Effector memory CD4-positive, alpha-beta T cell (primary cell): Measurements from ENCODE around the gene ATXN1.

Experiments
- DNase-seq, 3 donors: peaks; one replicate each; pipeline ENCODE4 v3.0.0-alpha.2; 2020
- H3K27ac ChIP-seq: 2 replicates; pipeline ENCODE4 v1.7.0; 2013; ENCODE audit warnings: mild to moderate bottlenecking, low read length, moderate library complexity; ENCODE audit not compliant: insufficient read depth, poor library complexity, severe bottlenecking
- H3K27me3 ChIP-seq: replicated peaks from 2 replicates; pipeline ENCODE4 v1.7.0; 2013; ENCODE audit warnings: mild to moderate bottlenecking, low read length; ENCODE audit not compliant: insufficient read depth, control insufficient read depth, poor library complexity, severe bottlenecking
- H3K36me3 ChIP-seq: 2 replicates; pipeline ENCODE4 v1.7.0; 2013; ENCODE audit warnings: mild to moderate bottlenecking, low read length, moderate library complexity; ENCODE audit not compliant: control insufficient read depth, insufficient read depth
- H3K4me1 ChIP-seq: 2 replicates; pipeline ENCODE4 v1.7.0; 2013; ENCODE audit warnings: low read length, mild to moderate bottlenecking; ENCODE audit not compliant: control insufficient read depth, insufficient read depth, poor library complexity, severe bottlenecking
- H3K4me3 ChIP-seq: 2 replicates; pipeline ENCODE4 v1.7.0; 2013; ENCODE audit warnings: low read length, low read depth, mild to moderate bottlenecking; ENCODE audit not compliant: insufficient read depth, poor library complexity, severe bottlenecking
- H3K9me3 ChIP-seq: 2 replicates; pipeline ENCODE4 v1.7.0; 2013; ENCODE audit warnings: mild to moderate bottlenecking, low read length, moderate library complexity; ENCODE audit not compliant: control insufficient read depth

The ATXN1 gene

DNA sequence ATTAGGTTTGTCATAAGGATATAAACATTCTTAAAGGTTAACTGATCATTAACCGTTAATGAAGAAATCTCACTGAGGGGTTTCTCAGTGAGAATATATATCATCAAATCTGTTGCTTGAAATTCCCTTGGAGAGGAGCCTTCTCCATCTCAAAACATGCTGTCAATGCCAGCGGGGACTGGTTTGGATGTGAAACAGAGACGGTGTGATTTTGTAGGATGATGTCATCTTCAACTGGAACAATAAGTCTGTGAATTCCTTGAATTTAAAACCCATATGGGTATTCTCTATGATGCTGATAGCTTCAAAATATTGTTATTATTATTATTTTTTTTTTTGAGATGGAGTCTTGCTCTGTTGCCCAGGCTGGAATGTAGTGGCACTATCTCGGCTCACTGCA is 447.0 kb downstream of the ATXN1 start:
- Histone ChIP-seq H3K27ac (no peak overlapping the region), H3K4me3 (no peak overlapping the region), H3K27me3 (no peaks in the 10 kb centered on the region), H3K4me1 (peaks cover 8% of the 10 kb centered on the region), H3K36me3 (no peaks in the 10 kb centered on the region), H3K9me3 (no peaks in the 10 kb centered on the region)
- no peak for DNase-seq

DNA sequence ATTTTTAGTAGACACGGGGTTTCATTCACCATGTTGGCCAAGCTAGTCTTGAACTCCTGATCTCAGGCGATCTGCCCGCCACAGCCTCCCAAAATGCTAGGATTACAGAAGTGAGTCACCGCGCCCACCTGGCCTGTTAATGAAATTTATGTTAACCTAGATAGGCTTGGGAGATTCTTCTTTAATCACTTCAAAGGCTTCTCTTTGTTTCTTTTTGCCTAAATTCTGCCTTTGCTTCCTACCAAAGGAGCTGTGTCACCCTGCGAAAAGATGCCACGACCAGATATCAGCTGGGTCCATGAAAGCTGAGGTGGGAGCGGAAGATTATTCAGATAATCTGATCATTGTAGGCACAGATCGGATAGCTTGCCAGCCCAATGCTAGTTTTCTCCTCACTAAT is 447.5 kb downstream of the ATXN1 start:
- Histone ChIP-seq H3K4me3 (no peak overlapping the region), H3K9me3 (no peaks in the 10 kb centered on the region), H3K27me3 (no peaks in the 10 kb centered on the region), H3K4me1 (peaks cover 3% of the 10 kb centered on the region), H3K36me3 (no peaks in the 10 kb centered on the region), H3K27ac (no peak overlapping the region)
- no peak for DNase-seq

DNA sequence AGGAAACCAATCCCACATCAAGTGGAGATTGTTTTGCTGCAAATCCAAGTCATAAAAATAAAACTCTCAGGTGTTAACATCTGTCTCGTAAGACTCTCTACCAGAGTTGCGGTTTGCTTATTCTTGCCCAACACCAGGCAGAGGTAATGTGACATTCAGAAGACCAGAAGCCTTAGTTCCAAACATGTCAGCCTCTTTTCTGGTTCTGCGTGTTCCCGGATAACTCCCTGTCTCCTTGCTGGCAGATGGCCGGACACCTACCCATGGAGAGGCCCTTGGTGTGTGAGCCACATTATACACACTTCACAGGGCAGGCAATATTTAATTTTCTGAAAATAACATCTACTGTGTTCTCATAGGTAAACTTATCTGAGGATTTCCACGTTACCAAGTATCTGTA is 449.5 kb downstream of the ATXN1 start:
- no peaks in the 10 kb centered on the region for H3K4me1 ChIP-seq
- H3K27ac ChIP-seq = no peak overlapping the region
- H3K9me3 ChIP-seq = no peaks in the 10 kb centered on the region
- no peak for DNase-seq
- H3K27me3 ChIP-seq = no peaks in the 10 kb centered on the region
- no peak overlapping the region for H3K4me3 ChIP-seq
- no peaks in the 10 kb centered on the region for H3K36me3 ChIP-seq

DNA sequence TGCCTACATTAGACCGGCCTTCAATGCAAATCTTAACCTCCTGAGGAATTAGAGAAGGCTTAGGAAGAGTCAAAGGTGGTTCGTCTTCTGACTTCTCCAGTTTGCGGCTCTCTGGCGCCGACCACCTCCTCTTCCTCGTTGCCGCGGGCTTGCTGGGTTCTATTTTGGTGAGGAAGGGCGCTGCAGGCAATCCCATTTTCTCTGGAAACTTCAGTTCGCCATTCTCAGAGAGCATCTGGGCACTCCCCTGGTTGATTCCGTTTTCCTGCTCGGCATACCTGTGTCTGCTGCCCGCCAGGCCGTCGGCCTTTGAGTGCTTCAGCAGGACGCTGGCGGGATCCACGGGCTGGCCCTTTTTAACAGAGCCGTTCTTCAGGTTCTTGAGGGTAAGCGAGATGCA is 454.9 kb downstream of the ATXN1 start:
- Histone ChIP-seq H3K4me1 (no peaks in the 10 kb centered on the region), H3K27me3 (no peaks in the 10 kb centered on the region), H3K27ac (no peak overlapping the region), H3K9me3 (no peaks in the 10 kb centered on the region), H3K36me3 (peaks cover 17% of the 10 kb centered on the region), H3K4me3 (no peak overlapping the region)
- DNase-seq = no peak

DNA sequence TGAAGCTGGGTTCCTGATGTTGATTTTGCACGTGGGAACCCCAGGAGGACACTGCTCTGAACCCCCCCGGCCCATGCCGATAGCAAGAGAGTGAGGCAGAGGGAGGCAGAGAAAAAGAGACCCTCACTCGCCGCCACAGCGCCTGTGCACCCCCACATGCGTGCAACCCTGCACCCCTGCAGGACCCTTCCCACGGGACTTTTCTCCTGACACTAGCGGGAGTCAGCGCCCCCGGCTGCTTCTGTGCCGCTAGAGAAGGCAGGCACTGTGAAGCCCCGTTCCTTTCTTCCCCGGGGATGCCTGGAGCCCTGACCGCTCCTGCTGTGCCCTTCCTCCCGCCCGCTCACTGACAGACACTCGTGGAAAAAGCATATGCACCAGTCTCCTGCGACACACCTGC is 455.5 kb downstream of the ATXN1 start:
- Histone ChIP-seq H3K27ac (no peak overlapping the region), H3K4me3 (no peak overlapping the region), H3K36me3 (peaks cover 17% of the 10 kb centered on the region), H3K9me3 (no peaks in the 10 kb centered on the region), H3K4me1 (no peaks in the 10 kb centered on the region), H3K27me3 (no peaks in the 10 kb centered on the region)
- no peak for DNase-seq

DNA sequence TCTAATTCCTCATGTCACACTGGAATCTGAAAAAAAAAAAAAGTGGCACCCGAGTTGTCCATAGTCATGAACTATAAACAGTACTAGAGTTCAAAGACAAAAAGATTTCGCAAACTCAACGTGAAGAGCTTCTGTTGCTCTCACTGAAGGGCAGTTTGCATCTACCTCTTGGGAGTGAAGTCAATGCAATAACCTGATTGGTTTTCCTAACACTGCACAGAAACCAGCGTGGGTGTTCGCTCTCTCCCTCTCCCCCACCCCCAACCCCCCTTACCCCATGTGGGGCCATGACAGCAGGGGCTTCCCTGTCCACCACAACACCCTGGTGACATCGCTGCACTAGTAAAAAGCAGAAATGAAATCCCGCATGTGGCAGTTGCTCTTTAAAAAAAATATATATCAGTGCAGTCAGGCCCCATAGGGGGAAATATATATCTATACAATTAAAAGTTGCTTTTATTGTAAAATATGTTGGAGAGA is 456.0 kb downstream of the ATXN1 start:
- H3K9me3 ChIP-seq = no peaks in the 10 kb centered on the region
- no peaks in the 10 kb centered on the region for H3K27me3 ChIP-seq
- DNase-seq = no peak
- peaks cover 17% of the 10 kb centered on the region for H3K36me3 ChIP-seq
- H3K4me1 ChIP-seq = no peaks in the 10 kb centered on the region
- no peak overlapping the region for H3K27ac ChIP-seq
- no peak overlapping the region for H3K4me3 ChIP-seq

DNA sequence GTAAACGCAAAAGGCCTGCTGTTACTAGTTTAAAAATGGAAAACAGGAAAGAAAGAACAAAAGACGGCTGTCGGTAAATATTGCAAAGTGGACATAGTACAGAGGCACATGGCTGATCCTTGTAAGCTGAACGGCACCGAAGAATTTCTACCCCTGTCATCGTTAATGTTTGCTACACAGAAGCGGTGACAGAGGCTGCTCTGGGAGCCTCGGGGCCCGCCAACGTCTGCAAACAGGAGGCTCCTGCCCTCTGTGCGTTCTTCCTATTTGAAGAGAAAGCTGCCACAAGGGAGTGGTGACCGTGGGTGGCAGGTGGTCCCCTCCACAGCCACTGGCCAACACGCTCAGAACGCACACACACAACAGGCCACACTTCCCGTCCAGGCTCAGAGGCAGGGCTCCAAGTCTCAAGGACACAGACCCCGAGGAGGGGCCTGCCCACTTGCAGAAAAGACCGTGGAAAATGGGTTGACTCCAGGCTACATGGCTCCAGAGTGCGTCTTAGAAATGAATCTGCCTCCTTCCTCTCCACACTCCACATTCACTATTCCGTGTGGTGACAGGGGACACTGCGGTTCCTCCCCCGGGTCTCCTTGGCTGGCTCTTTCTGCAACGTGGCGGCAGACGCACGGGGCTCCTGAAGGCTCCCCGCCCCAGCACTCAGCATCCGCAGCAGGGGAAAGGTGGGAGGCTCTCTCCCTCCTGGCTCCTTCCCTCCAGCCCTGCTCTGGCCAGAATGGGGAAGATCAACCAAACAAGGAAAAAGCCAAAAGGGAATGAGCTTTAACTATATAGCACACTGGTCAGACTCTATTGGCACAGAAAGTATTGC is 458.3 kb downstream of the ATXN1 start:
- no peak overlapping the region for H3K27ac ChIP-seq
- H3K27me3 ChIP-seq = no peaks in the 10 kb centered on the region
- no peaks in the 10 kb centered on the region for H3K4me1 ChIP-seq
- H3K4me3 ChIP-seq = no peak overlapping the region
- no peak for DNase-seq
- peaks cover 17% of the 10 kb centered on the region for H3K36me3 ChIP-seq
- no peaks in the 10 kb centered on the region for H3K9me3 ChIP-seq

DNA sequence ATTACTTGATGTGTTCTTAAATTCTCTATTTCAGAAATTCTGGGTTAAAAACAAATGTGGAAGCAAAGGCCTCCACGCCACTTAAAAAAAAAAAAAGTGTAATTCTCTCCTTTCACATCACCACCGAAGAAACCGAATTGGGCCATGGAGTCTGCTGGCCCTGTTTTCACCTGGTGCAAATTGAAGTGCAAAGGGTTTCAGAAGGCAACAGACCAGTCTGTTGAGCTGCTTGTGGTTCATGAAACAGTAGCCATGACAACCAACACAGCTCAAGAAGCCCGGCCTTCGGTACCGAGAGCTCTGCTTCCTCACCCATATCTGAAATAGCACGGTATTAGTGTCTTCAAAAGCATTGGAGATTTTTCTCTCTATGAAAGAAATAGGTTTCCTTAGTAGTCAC is 459.7 kb downstream of the ATXN1 start:
- Histone ChIP-seq H3K36me3 (peaks cover 15% of the 10 kb centered on the region), H3K27ac (no peak overlapping the region), H3K27me3 (no peaks in the 10 kb centered on the region), H3K9me3 (no peaks in the 10 kb centered on the region), H3K4me3 (no peak overlapping the region), H3K4me1 (no peaks in the 10 kb centered on the region)
- no peak for DNase-seq

DNA sequence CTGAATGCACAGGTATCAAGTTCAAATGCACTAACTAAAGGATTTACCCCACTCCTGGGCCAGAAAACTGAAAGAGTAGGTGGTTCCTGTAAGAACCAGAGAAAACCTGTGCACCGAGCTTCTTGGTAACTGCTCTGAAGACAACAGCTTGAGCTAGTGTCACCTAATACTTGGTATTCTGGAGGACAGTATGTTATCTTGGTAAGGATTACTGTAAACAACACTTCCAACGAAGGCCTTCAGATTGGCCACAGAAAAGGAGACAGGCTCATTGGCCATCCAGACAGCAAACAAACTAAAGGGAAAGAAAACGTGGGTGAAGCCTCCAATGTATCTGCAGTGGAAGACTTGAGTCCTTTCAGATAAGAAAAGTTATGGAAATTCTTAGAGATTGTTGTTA is 461.4 kb downstream of the ATXN1 start:
- H3K4me1 ChIP-seq = no peaks in the 10 kb centered on the region
- H3K27ac ChIP-seq = no peak overlapping the region
- no peak for DNase-seq
- H3K4me3 ChIP-seq = no peak overlapping the region
- H3K9me3 ChIP-seq = no peaks in the 10 kb centered on the region
- H3K27me3 ChIP-seq = no peaks in the 10 kb centered on the region
- peaks cover 4% of the 10 kb centered on the region for H3K36me3 ChIP-seq

DNA sequence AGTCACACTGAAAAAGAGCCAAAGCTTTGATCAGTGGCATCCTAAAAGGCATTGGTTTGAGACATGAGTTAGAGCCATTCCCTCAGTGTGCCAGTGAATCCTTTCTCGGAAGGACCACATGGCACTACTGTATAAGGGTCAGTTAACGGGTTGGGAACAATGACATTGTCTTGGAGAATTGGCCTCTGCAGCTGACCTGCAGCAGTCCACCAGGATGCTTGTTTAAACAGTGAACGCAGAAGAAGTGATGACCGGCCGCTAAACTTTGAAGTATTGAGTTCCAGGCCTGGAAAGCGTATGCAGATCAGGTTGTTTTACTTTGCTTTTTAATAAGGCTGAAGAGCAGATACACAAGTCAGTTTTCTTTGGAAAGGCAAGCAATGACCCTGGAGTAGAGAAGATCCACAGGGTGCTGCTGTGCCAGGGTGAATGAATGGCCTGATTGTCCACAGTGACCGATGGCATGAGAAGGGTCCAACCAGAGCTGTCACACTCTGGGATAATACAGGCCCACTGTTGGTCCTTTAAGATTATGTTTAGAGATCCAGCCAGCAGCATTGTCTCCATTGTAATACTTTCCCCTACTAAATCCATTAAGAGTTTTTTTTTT is 465.1 kb downstream of the ATXN1 start:
- no peak overlapping the region for H3K27ac ChIP-seq
- no peak overlapping the region for H3K4me3 ChIP-seq
- no peak for DNase-seq
- no peaks in the 10 kb centered on the region for H3K27me3 ChIP-seq
- H3K9me3 ChIP-seq = no peaks in the 10 kb centered on the region
- H3K4me1 ChIP-seq = no peaks in the 10 kb centered on the region
- no peaks in the 10 kb centered on the region for H3K36me3 ChIP-seq
